Fibroblast of peridontal ligament (primary cell): ENCODE data around the gene ADGRB3.

Experiments used
- DNase-seq: peaks from one replicate; pipeline ENCODE4 v3.0.0-alpha.2; 2010; ENCODE audit errors: extremely low read depth

Gene ADGRB3

GRCh38 chr6:69026715-69027114 lies 391.6 kb downstream of the ADGRB3 start:
- DNase-seq: no peak

DNA sequence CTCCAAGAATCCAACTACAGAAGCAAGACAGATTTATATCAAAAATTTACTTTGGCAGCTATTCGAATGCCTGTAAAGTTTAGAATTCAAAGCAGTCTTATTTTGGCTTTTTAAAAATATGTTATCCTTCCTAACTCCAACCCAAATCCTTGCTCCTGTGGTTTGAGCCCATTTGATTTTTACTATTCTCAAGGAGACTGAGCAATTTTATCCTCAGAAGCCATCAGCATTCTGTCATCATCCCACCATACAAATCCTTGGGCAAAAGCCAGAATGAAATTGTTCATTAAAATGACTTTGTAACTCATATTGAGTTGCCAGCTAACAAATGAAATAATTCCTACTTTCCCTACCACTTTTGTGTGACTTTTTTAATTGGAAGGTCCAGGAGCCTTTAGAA lies 392.8 kb downstream of the ADGRB3 start:
- DNase-seq: no peak

GRCh38 chr6:69038841-69039240 lies 403.8 kb downstream of the ADGRB3 start:
- DNase-seq: no peak

GRCh38 chr6:69042297-69042696 lies 407.2 kb downstream of the ADGRB3 start:
- DNase-seq: no peak

GRCh38 chr6:69044534-69044933 lies 409.5 kb downstream of the ADGRB3 start:
- DNase-seq: peak; percentile 3

DNA sequence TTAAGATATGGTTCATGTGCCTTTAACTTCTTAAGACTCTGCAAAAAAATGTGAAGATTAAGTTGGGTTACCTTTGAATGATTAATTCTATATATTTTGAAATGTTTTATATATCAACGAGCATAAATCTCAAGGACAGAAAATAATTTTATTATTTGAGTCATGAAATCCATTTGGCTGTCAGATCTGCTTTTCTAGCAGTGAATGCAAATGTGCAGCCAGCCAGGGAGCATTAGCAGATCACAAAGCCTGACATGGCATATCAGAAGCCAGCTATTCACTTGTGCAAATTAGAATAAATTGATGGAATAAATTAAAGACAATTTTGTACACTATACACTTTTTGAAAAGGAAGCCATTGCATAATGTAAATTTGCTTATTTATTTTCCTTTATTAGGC lies 424.3 kb downstream of the ADGRB3 start:
- DNase-seq: no peak

DNA sequence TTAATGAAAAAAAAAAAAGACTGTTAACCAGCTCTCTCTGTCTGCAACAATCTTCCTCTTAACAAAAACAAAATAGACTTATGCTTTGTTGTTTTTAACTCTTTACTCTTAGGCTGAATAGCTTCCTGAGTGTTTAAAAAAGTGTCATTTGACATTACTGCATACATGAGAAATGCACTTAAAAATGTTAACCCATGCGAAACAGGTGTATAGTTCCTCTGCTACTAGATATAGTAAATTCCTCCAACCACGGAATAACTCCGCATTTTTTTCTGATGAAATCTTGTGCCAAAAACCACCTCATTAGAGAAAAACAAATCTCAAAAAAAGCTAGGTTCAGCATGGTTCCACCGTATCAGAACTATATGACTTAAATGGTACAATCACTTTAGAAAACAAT lies 426.0 kb downstream of the ADGRB3 start:
- DNase-seq: no peak

DNA sequence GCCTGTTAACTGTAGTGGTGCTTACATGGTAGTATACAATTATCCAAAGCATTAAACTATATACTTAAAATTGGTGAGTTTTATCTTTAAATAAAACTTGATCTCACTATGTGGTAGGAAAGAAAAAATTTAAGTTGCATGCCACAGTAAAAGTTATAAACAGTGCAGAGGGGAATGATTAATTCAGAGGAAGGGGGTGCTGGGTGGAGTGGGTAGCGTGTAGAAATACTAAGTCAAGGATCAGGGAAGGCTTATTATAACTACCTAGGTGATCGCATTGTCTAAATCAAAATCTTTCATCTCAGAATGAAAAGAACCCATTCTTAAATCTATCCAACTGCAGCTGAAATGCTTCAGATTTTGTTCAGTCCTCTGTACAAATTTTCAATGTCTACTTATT lies 428.3 kb downstream of the ADGRB3 start:
- DNase-seq: no peak

GRCh38 chr6:69064226-69064625 lies 429.1 kb downstream of the ADGRB3 start:
- DNase-seq: no peak

DNA sequence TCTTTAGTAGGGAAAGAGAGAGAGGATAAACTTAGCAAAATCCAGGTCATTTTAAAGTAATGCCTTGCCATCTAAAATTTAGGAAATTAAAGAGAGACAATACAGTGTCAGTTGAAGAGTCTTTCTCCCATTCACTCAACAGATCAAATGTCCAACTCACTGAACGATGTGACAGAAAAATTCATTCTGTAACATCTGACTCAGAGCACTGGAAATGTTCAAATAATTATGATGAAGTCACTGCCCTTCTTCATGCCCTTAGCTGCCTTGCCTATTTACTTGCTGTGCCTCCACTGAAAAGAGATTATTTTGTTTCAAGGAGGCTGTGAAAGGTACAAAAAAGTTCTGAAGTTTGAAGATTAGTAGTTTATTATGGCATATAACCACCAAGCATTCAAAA lies 434.8 kb downstream of the ADGRB3 start:
- DNase-seq: no peak

DNA sequence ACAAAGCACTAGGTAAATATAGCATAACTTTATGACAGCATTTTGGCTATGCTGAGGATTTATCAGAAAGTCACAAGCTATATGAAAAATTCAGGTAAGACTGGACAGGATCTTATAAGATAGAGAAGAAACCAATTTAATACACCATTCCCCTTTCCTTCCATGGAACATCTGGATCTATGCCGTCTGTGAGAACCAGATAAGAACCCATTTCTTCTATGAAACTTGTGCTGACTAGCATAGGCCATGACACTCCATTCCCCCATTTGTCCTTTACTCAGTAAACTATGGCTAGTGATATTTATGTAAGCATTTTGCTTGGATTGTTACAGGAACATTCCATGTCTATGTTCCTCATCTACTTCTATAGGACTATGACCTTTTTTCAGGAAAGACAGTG lies 437.7 kb downstream of the ADGRB3 start:
- DNase-seq: no peak

DNA sequence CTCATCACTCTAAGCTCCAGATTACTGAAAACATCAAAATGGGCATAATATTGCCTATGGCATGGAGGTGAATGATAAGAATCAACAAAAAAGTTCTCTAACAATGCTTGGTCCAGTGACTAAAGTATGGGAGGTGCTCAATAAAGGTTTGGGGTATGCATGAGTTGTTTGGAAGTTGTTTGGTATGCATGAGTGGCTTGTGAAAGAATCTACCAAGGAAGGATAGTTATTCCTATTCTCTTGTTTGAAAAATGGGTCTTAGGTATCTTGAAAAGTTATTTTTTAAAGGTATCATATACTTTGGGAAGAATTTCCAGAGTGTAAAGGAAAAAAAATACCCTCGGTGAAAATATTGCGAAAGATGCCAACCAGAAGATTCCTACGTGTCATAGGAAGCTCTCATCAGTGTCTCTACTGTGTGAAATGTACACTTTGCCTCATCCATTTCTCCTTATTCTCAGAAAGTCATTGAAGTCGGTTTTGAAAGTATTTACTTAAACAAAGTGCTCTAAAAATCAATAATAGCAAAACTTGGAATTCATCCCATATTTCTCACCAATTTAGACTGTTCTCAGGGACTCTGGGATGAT lies 449.8 kb downstream of the ADGRB3 start:
- no peak for DNase-seq

GRCh38 chr6:69086689-69087088 lies 451.6 kb downstream of the ADGRB3 start:
- DNase-seq: no peak

DNA sequence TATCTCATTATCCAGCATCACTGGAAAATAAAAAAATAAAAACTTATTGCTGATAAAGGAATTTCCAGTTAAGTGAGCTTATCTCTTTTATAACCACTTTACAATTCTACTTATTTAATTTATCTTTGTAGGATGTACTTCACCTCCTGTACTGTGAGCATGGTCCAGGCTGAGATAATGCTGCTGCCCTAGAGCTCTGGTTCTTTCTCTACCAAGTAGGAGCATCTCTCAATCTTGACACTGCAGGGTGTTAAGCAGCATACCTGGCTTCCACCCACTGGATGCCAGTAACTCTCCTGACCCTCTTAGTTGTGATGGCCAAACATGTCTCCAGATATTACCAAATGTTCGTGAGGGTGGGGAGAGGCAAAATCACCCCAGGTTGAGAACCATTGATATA lies 454.5 kb downstream of the ADGRB3 start:
- no peak for DNase-seq

GRCh38 chr6:69090132-69090531 lies 455.1 kb downstream of the ADGRB3 start:
- peak; percentile 40 for DNase-seq

GRCh38 chr6:69096681-69097080 lies 461.6 kb downstream of the ADGRB3 start:
- no peak for DNase-seq

GRCh38 chr6:69097948-69098347 lies 462.9 kb downstream of the ADGRB3 start:
- no peak for DNase-seq

GRCh38 chr6:69098910-69099309 lies 463.8 kb downstream of the ADGRB3 start:
- no peak for DNase-seq

GRCh38 chr6:69100772-69101171 lies 465.7 kb downstream of the ADGRB3 start:
- DNase-seq: no peak

DNA sequence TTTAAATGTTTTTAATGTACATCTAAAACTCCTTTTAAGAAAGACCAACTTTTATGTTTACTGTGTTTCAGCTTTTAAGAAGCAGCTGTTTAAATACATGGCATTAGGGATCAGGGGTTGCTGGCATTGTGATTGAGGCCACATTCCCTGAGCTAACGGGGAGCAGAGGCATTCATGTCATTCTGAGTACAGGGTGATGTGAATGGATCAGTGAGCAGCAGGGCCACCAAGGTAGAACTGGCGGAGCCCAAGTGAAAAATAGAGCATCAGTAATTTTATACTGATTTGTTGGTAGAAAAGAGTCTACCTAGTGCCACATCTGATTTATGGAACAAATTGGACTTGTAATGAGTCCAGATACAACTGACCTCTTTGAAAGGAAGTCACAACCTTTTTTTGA lies 467.3 kb downstream of the ADGRB3 start:
- no peak for DNase-seq

- DNase-seq: no peak
Observed at GRCh38 chr6:69105288-69105687, 470.2 kb downstream of the ADGRB3 start.

DNA sequence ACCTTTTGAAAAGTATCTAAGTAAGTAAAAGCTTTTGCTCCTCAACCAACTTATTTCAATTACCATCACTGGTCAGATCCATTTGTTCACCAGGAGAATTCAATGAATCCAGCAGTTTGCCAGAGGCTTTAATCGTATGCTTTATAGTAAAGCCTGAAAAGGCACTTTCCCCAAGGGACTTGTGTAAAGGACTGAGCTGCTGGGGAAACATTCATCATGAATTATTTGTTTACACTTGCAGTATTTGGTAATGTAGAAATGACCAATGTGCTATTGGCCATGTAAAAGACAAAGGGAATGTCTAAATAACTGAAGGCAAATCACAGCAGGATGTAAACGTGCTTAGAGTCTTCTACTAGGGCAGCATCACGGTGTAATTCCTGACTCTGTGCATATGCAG lies 471.4 kb downstream of the ADGRB3 start:
- DNase-seq: no peak

- DNase-seq: no peak
Observed at GRCh38 chr6:69111301-69111700, 476.2 kb downstream of the ADGRB3 start.

- DNase-seq: no peak
Observed at GRCh38 chr6:69116658-69117057, 481.6 kb downstream of the ADGRB3 start.
